ENCODE data around the gene SERPING1.

SERPING1 gene

DNA sequence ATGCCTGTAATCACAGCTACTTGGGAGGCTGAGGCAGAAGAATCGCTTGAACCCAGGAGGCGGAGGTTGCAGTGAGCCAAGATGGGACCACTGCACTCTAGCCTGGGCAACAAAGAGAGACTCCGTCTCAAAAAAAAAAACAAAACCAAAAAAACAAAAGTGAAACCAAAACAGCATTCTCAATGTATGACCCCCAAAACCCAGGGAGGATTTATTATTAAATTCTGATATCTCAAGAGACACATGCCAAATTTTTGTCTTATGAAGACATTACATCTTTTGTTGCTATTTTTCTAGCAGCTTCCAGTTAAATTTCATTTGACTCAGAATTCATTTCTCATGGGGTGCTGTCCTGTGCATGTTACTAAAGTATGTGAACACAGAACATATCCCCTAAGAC is 55.2 kb downstream of the SERPING1 start:
- DNase-seq (ENCODE audit: low read depth), result no peak

DNA sequence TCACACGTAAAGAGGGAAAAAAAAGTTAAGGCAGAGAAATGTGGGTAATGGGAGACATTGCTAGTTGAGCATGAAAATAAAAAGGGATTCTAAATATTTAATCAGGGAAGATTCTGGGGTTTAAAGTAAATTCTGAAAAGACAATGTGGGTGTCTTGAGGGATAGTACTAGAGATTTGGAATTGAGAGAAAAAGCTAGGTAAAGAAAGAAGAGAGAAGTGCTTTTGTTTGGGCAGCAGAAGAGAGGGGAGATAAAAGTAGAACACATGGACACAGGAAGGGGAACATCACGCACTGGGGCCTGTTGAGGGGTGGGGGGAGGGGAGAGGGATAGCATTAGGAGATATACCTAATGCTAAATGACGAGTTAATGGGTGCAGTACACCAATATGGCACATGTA is 55.7 kb downstream of the SERPING1 start:
- no peak for DNase-seq (ENCODE audit: low read depth)

DNA sequence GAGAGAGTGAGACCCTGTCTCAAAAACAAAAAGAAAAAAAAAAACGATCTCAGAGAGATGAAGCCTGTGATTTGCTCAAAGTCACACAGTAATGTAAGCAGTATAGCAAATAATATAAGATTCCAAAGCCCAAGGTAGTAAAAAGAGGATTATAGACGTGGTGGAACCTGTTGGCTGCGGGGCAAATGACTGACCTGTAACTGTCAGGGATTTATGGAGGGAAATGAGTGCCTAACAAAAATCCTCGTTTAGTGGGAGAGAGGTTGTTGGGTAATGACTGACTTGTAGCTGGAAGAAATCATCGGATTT is 59.4 kb downstream of the SERPING1 start:
- no peak for DNase-seq (ENCODE audit: low read depth)

DNA sequence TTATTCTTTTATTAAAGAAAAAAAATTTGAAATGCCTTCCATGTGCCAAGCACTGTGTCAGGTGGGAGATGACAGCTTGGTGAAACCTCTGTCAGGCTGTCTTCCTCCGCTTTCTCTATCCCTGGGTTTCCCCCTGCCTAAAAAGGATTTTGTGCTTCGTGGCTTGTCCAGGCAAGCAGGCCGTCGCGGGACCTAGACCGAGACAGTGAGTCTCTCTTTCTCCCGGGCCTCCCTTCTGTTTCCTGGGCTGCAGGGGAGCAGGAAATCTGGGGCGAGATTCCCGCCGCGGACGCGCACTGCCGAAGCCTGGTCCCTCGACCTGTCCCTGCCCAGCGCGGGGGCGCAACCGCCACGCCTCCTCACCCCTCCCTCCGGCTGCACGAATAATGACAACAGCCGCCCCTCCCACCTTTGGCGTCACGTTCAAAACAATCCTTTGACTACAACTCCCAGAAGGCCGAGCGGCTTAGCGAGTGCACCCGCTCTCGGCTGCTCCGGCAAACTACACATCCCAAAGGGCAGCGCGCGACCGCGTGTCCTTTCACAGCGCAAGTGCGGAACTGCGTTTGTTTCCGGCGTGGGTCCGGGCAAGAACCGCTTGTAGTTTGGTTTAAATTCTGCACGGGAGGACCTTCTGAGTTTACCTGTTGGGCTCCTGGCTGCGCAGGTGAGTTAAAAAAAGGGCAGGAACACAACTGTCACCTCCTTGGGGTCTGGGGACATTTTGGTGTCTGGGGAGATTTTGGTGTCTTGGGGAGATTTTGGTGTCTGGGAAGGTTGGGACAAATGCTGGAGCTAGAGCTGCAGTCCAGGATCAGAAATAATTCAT is 59.9 kb downstream of the SERPING1 start, which contains the start of gene CLP1:
TSS of gene CLP1 (plus strand) at position 569 of the 829 bp plus-strand sequence. CDS start 1,715 bp downstream, outside the sequence.
- DNase-seq (ENCODE audit: low read depth), result peak; percentile 99

DNA sequence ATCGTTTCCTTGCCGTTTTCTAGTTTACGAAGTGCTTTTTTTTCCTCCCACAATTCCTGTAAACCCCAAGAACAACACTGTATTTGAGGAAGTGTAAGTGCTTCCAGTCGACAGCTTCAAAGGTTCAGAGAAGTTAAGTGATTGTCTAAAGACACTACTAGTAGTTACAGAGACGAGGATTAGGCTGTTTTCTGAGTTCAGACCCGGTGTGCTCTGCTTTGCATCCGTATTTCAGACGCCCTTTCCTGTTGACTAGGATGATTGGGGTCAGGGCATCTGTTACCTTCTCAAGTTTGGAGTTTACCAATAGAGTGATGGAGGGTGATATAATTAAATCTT is 60.5 kb downstream of the SERPING1 start:
- DNase-seq (ENCODE audit: low read depth), result no peak

DNA sequence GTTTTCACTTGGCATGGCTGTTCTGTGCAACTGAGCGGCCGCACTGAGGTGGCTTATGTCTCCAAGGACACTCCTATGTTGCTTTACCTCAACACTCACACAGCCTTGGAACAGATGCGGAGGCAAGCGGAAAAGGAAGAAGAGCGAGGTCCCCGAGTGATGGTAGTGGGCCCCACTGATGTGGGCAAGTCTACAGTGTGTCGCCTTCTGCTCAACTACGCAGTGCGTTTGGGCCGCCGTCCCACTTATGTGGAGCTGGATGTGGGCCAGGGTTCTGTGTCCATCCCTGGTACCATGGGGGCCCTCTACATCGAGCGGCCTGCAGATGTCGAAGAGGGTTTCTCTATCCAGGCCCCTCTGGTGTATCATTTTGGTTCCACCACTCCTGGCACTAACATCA is 62.2 kb downstream of the SERPING1 start:
- no peak for DNase-seq (ENCODE audit: low read depth)

DNA sequence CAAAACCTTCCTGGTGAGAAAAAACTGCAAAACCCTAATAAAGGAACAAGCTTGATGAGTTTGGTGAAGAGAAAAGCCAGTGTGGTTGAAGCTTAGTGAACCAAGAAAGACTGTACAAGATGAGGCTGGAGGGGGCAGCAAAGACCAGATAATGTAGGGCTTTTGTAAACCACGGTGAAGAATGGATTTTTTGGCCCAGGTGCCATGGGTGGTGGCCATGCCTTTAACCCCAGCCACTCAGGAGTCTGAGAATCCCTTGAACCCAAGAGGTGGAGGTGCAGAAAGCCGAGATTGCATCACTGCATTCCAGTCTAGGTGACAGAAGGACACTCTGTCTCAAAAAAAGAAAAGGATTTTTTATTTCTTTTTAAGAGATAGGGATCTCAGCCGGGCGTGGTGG is 65.4 kb downstream of the SERPING1 start:
- DNase-seq (ENCODE audit: low read depth), result peak; percentile 28

DNA sequence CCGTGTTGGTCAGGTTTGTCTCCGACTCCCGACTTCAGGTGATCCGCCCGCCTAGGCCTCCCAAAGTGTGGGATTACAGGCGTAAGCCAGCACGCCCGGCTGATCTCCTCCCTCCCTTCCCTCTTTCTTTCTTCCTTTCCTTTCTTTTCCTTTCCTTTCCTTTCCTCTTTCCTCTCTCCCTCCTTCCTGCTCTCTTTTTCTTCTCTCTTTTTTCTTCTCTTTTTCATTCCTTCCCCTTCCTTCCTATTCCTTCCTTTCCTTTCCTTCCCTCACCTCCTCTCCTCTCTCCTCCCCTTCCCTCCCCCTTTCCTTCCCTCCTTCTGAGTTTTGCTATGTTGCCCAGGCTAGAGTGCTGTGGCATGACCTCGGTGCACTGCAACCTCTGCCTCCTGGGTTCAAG is 66.5 kb downstream of the SERPING1 start:
- DNase-seq (ENCODE audit: low read depth), result no peak

Data from ELR (cell line).